Measurements from ENCODE around the gene HM13.
"Not testable (repeated sequence)": the region's sequence is repeated elsewhere in the genome, so short reads cannot be mapped to it uniquely, and the experiment has no call there.

The HM13 gene

GRCh38 chr20:31536575-31536974, 22.3 kb downstream of the HM13 start:
- Histone ChIP-seq H3K27me3 (ENCODE audit: control insufficient read depth, insufficient read depth, low read length) (no peaks in the 10 kb centered on the region), H3K9me3 (ENCODE audit: control insufficient read depth, low read depth, low read length) (no peaks in the 10 kb centered on the region), H3K36me3 (ENCODE audit: control insufficient read depth, low read depth, low read length) (peaks cover 58% of the 10 kb centered on the region), H3K27ac (ENCODE audit: low read length) (no peak overlapping the region), H3K9ac (ENCODE audit: low read length) (no peak overlapping the region), H3K4me3 (ENCODE audit: low read length) (no peak overlapping the region), H3K4me1 (ENCODE audit: control insufficient read depth, low read depth, low read length) (no peaks in the 10 kb centered on the region)

- H3K9ac ChIP-seq (ENCODE audit: low read length): no peak overlapping the region
- H3K9me3 ChIP-seq (ENCODE audit: control insufficient read depth, low read depth, low read length): no peaks in the 10 kb centered on the region
- H3K36me3 ChIP-seq (ENCODE audit: control insufficient read depth, low read depth, low read length): peaks cover 60% of the 10 kb centered on the region
- no peak overlapping the region for H3K4me3 ChIP-seq (ENCODE audit: low read length)
- H3K27ac ChIP-seq (ENCODE audit: low read length): no peak overlapping the region
- H3K27me3 ChIP-seq (ENCODE audit: control insufficient read depth, insufficient read depth, low read length): no peaks in the 10 kb centered on the region
- H3K4me1 ChIP-seq (ENCODE audit: control insufficient read depth, low read depth, low read length): no peaks in the 10 kb centered on the region
These were observed 23.1 kb downstream of the HM13 start for GRCh38 chr20:31537116-31537871.

GRCh38 chr20:31537890-31538289, 23.6 kb downstream of the HM13 start:
- Histone ChIP-seq H3K4me3 (ENCODE audit: low read length) (no peak overlapping the region), H3K9ac (ENCODE audit: low read length) (no peak overlapping the region), H3K27me3 (ENCODE audit: control insufficient read depth, insufficient read depth, low read length) (no peaks in the 10 kb centered on the region), H3K9me3 (ENCODE audit: control insufficient read depth, low read depth, low read length) (no peaks in the 10 kb centered on the region), H3K36me3 (ENCODE audit: control insufficient read depth, low read depth, low read length) (peaks cover 57% of the 10 kb centered on the region), H3K27ac (ENCODE audit: low read length) (no peak overlapping the region), H3K4me1 (ENCODE audit: control insufficient read depth, low read depth, low read length) (no peaks in the 10 kb centered on the region)

GRCh38 chr20:31538326-31538725, 24.1 kb downstream of the HM13 start:
- Histone ChIP-seq H3K9ac (ENCODE audit: low read length) (no peak overlapping the region), H3K36me3 (ENCODE audit: control insufficient read depth, low read depth, low read length) (peaks cover 57% of the 10 kb centered on the region), H3K4me1 (ENCODE audit: control insufficient read depth, low read depth, low read length) (no peaks in the 10 kb centered on the region)

GRCh38 chr20:31539636-31540035, 25.4 kb downstream of the HM13 start:
- not testable (repeated sequence) for H3K4me3 ChIP-seq (ENCODE audit: low read length); H3K9me3 ChIP-seq (ENCODE audit: control insufficient read depth, low read depth, low read length); H3K4me1 ChIP-seq (ENCODE audit: control insufficient read depth, low read depth, low read length); H3K27ac ChIP-seq (ENCODE audit: low read length); H3K9ac ChIP-seq (ENCODE audit: low read length); H3K27me3 ChIP-seq (ENCODE audit: control insufficient read depth, insufficient read depth, low read length)
- peaks cover 53% of the 10 kb centered on the region for H3K36me3 ChIP-seq (ENCODE audit: control insufficient read depth, low read depth, low read length)

More at GRCh38 chr20:31538326-31538725, 24.1 kb downstream of the HM13 start:
- no peaks in the 10 kb centered on the region for H3K9me3 ChIP-seq (ENCODE audit: control insufficient read depth, low read depth, low read length)
- no peaks in the 10 kb centered on the region for H3K27me3 ChIP-seq (ENCODE audit: control insufficient read depth, insufficient read depth, low read length)
- no peak overlapping the region for H3K4me3 ChIP-seq (ENCODE audit: low read length)
- H3K27ac ChIP-seq (ENCODE audit: low read length): no peak overlapping the region

GRCh38 chr20:31540406-31540805, 26.2 kb downstream of the HM13 start:
- Histone ChIP-seq H3K27me3 (ENCODE audit: control insufficient read depth, insufficient read depth, low read length) (no peaks in the 10 kb centered on the region), H3K36me3 (ENCODE audit: control insufficient read depth, low read depth, low read length) (peaks cover 53% of the 10 kb centered on the region), H3K9me3 (ENCODE audit: control insufficient read depth, low read depth, low read length) (no peaks in the 10 kb centered on the region), H3K4me3 (ENCODE audit: low read length) (no peak overlapping the region), H3K27ac (ENCODE audit: low read length) (no peak overlapping the region), H3K9ac (ENCODE audit: low read length) (no peak overlapping the region), H3K4me1 (ENCODE audit: control insufficient read depth, low read depth, low read length) (no peaks in the 10 kb centered on the region)

GRCh38 chr20:31542201-31542842, 28.1 kb downstream of the HM13 start:
- Histone ChIP-seq H3K9me3 (ENCODE audit: control insufficient read depth, low read depth, low read length) (no peaks in the 10 kb centered on the region), H3K27me3 (ENCODE audit: control insufficient read depth, insufficient read depth, low read length) (no peaks in the 10 kb centered on the region), H3K9ac (ENCODE audit: low read length) (no peak overlapping the region), H3K4me1 (ENCODE audit: control insufficient read depth, low read depth, low read length) (no peaks in the 10 kb centered on the region), H3K36me3 (ENCODE audit: control insufficient read depth, low read depth, low read length) (peaks cover 38% of the 10 kb centered on the region), H3K4me3 (ENCODE audit: low read length) (no peak overlapping the region), H3K27ac (ENCODE audit: low read length) (no peak overlapping the region)

- no peak overlapping the region for H3K4me3 ChIP-seq (ENCODE audit: low read length)
- no peak overlapping the region for H3K9ac ChIP-seq (ENCODE audit: low read length)
- H3K36me3 ChIP-seq (ENCODE audit: control insufficient read depth, low read depth, low read length): peaks cover 32% of the 10 kb centered on the region
- H3K9me3 ChIP-seq (ENCODE audit: control insufficient read depth, low read depth, low read length): no peaks in the 10 kb centered on the region
- H3K27me3 ChIP-seq (ENCODE audit: control insufficient read depth, insufficient read depth, low read length): no peaks in the 10 kb centered on the region
- no peak overlapping the region for H3K27ac ChIP-seq (ENCODE audit: low read length)
- H3K4me1 ChIP-seq (ENCODE audit: control insufficient read depth, low read depth, low read length): no peaks in the 10 kb centered on the region
These were observed 28.7 kb downstream of the HM13 start for GRCh38 chr20:31542963-31543362.

GRCh38 chr20:31543966-31544598, 29.8 kb downstream of the HM13 start:
- Histone ChIP-seq H3K27ac (ENCODE audit: low read length) (no peak overlapping the region), H3K4me3 (ENCODE audit: low read length) (no peak overlapping the region), H3K4me1 (ENCODE audit: control insufficient read depth, low read depth, low read length) (no peaks in the 10 kb centered on the region), H3K9me3 (ENCODE audit: control insufficient read depth, low read depth, low read length) (no peaks in the 10 kb centered on the region), H3K36me3 (ENCODE audit: control insufficient read depth, low read depth, low read length) (peaks cover 30% of the 10 kb centered on the region), H3K9ac (ENCODE audit: low read length) (no peak overlapping the region), H3K27me3 (ENCODE audit: control insufficient read depth, insufficient read depth, low read length) (no peaks in the 10 kb centered on the region)

- H3K27ac ChIP-seq (ENCODE audit: low read length): no peak overlapping the region
- peaks cover 33% of the 10 kb centered on the region for H3K36me3 ChIP-seq (ENCODE audit: control insufficient read depth, low read depth, low read length)
- H3K9ac ChIP-seq (ENCODE audit: low read length): no peak overlapping the region
- no peaks in the 10 kb centered on the region for H3K4me1 ChIP-seq (ENCODE audit: control insufficient read depth, low read depth, low read length)
- H3K4me3 ChIP-seq (ENCODE audit: low read length): no peak overlapping the region
- no peaks in the 10 kb centered on the region for H3K27me3 ChIP-seq (ENCODE audit: control insufficient read depth, insufficient read depth, low read length)
- H3K9me3 ChIP-seq (ENCODE audit: control insufficient read depth, low read depth, low read length): no peaks in the 10 kb centered on the region
These were observed 30.4 kb downstream of the HM13 start for GRCh38 chr20:31544600-31544999.

GRCh38 chr20:31545621-31546040, 31.4 kb downstream of the HM13 start:
- H3K9ac ChIP-seq (ENCODE audit: low read length); H3K4me1 ChIP-seq (ENCODE audit: control insufficient read depth, low read depth, low read length); H3K4me3 ChIP-seq (ENCODE audit: low read length); H3K27me3 ChIP-seq (ENCODE audit: control insufficient read depth, insufficient read depth, low read length); H3K27ac ChIP-seq (ENCODE audit: low read length); H3K9me3 ChIP-seq (ENCODE audit: control insufficient read depth, low read depth, low read length): not testable (repeated sequence)
- peaks cover 34% of the 10 kb centered on the region for H3K36me3 ChIP-seq (ENCODE audit: control insufficient read depth, low read depth, low read length)

Measured in iPS-18a (cell line).